ENCODE data around the gene TBC1D9B. TPM values are rescaled to one million over a fixed set of nuclear protein-coding genes. Genes with fewer than 3 reads are reported as not detected.

Gene TBC1D9B
- total and polyA plus RNA-seq, 9 of the 15 experiments (the other 6 are each of a cell fraction or from before 2014, with no cell fraction given) = 2.9 to 59.1 (median 33.5) TPM

DNA sequence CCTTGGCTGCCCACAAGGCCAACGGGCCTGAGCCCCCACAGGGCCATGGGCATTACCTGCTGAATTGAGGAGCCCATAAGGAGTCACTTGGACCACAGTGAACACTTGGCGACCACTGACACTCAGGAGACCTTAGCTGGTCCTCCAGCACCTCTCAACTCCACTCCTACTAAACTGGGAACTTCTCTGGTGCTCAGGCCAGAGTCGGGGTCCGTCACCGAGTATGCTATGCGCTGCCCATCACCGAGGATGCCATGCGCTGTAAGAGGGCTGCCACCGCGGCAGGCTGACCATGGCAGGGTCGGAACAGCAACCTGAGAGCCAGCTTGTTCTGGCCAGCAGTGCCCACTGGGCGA is 87.6 kb downstream of the TBC1D9B start (continued):
- TF ChIP-seq, protein P1, sequence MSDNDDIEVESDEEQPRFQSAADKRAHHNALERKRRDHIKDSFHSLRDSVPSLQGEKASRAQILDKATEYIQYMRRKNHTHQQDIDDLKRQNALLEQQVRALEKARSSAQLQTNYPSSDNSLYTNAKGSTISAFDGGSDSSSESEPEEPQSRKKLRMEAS (CRISPR knock-in tag; IDR thresholded peaks at IDR 0.05) = no peak
- TF ChIP-seq, protein P2, sequence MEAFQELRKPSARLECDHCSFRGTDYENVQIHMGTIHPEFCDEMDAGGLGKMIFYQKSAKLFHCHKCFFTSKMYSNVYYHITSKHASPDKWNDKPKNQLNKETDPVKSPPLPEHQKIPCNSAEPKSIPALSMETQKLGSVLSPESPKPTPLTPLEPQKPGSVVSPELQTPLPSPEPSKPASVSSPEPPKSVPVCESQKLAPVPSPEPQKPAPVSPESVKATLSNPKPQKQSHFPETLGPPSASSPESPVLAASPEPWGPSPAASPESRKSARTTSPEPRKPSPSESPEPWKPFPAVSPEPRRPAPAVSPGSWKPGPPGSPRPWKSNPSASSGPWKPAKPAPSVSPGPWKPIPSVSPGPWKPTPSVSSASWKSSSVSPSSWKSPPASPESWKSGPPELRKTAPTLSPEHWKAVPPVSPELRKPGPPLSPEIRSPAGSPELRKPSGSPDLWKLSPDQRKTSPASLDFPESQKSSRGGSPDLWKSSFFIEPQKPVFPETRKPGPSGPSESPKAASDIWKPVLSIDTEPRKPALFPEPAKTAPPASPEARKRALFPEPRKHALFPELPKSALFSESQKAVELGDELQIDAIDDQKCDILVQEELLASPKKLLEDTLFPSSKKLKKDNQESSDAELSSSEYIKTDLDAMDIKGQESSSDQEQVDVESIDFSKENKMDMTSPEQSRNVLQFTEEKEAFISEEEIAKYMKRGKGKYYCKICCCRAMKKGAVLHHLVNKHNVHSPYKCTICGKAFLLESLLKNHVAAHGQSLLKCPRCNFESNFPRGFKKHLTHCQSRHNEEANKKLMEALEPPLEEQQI (IDR thresholded peaks at IDR 0.05) = no peak
- 0 out of 2 replicates have a peak, but pooled peaks have one; percentile 42 for TF ChIP-seq E2F3 (CRISPR knock-in tag; IDR thresholded peaks at IDR 0.05)
- TF ChIP-seq NR3C1 (CRISPR knock-in tag; IDR thresholded peaks at IDR 0.05) = no peak
- TF ChIP-seq BRCA1 (IDR thresholded peaks at IDR 0.05) = no peak
- TF ChIP-seq BRCA1 (CRISPR knock-in tag; IDR thresholded peaks at IDR 0.05) = no peak
- no peak for TF ChIP-seq NCOR1 (IDR thresholded peaks at IDR 0.05)

DNA sequence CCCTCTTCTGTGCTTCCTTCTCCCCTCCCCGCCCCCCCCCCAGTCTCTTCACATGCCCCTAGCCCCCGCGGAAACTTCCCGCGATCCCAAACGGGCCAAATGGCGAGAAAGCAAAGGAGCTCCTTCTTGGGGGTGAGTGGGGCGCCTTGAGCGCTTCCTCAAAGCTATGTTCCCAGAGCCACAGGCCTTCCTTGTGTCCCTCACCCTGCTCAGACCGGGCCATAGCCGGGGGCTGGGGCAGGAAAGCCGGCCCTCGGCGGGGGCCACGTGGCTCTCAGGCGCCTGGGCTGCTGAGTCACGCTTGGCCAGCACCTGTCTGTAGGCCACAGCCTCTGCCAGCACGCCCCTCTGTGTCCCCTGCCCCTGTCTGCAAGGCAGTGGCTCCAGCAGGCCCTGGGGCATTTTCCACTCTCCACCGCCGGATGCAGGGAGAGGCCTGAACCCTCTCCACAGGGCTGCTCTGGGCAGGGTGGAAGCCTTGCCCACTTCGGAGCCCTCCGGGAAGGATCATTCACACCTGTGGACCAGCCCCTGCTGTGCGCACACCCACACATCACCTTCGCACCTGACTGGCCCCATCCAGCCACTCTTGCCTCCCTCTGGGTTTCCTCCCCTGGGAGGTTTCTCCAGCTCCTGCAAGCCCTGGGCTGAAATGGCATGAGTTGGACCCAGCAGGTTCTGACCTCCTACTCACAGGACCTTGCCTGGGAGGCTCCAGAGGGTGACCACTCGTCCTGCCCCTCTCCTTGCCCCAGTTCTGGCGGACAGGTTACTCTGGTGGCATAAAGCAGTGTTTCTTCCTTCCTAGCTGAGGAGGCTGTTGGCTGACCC is 88.2 kb downstream of the TBC1D9B start:
- peaks cover 37 to 83% of the 10 kb centered on the region in 2 experiments for H3K4me1 ChIP-seq (replicated peaks in 1 of 2; ENCODE audit: control insufficient read depth in 2 of 2, insufficient read depth in 2 of 2, low read length in 2 of 2)
- H3K9me1 ChIP-seq (ENCODE audit: control insufficient read depth, insufficient read depth, low read length) = peaks cover 12% of the 10 kb centered on the region
- POLR2A ChIA-PET = interaction anchor here (0.8 to 3.5 kb wide), 11 partner anchors 7 to 120 kb away, joined by 3 to 30 read pairs (median 5); partner anchors contain the start of genes MAML1 and MGAT4B
- BruUV-seq (replicated peaks) = no TSS peak
- peaks cover 68% of the 10 kb centered on the region for H3K79me2 ChIP-seq (ENCODE audit: control insufficient read depth, insufficient read depth, low read length)
- FAIRE-seq (peak; percentile 54), ATAC-seq (peak; percentile 53), DNase-seq (ENCODE audit: extremely low read depth in 1 of 4, low spot score in 3 of 4) (peak; percentile 57 to 86 (median 68))
- H3K4me3 ChIP-seq = no peak overlapping the region
- H3K4me2 ChIP-seq (ENCODE audit: insufficient read depth, low read length) = peak overlapping the region; percentile 73
- H3K36me3 ChIP-seq (ENCODE audit: control insufficient read depth, insufficient read depth, low read length) = peaks cover 48% of the 10 kb centered on the region; the same call in 2 of the 3 replicates
- peaks cover 30% of the 10 kb centered on the region for H4K20me1 ChIP-seq (replicated peaks; ENCODE audit: control insufficient read depth, insufficient read depth, low read length)
- H3K27me3 ChIP-seq (ENCODE audit: control insufficient read depth in 2 of 2, insufficient read depth in 2 of 2, low read length in 2 of 2) = no peaks in the 10 kb centered on the region
- in situ Hi-C loops (cut with MboI) (no loop called here), intact Hi-C loops (cut with micrococcal nuclease) (loop anchor here (2.0 to 5.0 kb wide), 3 partner anchors 15 to 197 kb away; partner anchors contain the start of genes HNRNPH1 and MRNIP)
- H2AFZ ChIP-seq (ENCODE audit: low read depth, low read length) = peak overlapping the region; percentile 84
- H3K27ac ChIP-seq (ENCODE audit: extremely low read depth, low read depth, low read length) = peak overlapping the region; percentile 98
- no peaks in the 10 kb centered on the region for H3K9me3 ChIP-seq (replicated peaks; ENCODE audit: control insufficient read depth, insufficient read depth, low read depth, low read length)
- CTCF ChIA-PET (ENCODE audit: low intra/inter-chr PET ratio) = no interaction called here
- WGBS (ENCODE audit: insufficient coverage, low coverage, missing lambda C conversion rate) = 19% methylated on average over 21 of the region's 26 CpGs
- peak overlapping the region; percentile 96 to 97 for H3K9ac ChIP-seq (ENCODE audit: insufficient read depth in 1 of 2, low read depth in 2 of 2, low read length in 2 of 2)
- TF ChIP-seq, protein P3, sequence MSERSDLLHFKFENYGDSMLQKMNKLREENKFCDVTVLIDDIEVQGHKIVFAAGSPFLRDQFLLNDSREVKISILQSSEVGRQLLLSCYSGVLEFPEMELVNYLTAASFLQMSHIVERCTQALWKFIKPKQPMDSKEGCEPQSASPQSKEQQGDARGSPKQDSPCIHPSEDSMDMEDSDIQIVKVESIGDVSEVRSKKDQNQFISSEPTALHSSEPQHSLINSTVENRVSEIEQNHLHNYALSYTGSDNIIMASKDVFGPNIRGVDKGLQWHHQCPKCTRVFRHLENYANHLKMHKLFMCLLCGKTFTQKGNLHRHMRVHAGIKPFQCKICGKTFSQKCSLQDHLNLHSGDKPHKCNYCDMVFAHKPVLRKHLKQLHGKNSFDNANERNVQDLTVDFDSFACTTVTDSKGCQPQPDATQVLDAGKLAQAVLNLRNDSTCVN (CRISPR knock-in tag; IDR thresholded peaks at IDR 0.05) = 0 out of 2 replicates have a peak, but pooled peaks have one; percentile 79
- TF ChIP-seq SAFB2 (IDR thresholded peaks at IDR 0.05; ENCODE audit: borderline replicate concordance, low read depth, low read length, severe bottlenecking) (no peak), MEF2D (tag; conservative IDR thresholded peaks at IDR 0.05; ENCODE audit: low read depth) (peak; percentile 53; the same call in 1 of the 2 replicates), ARID1B (IDR thresholded peaks at IDR 0.05) (peak; percentile 3; the same call in 1 of the 2 replicates), ZSCAN32 (CRISPR knock-in tag; IDR thresholded peaks at IDR 0.05) (peak; percentile 52; the same call in 1 of the 2 replicates), ZNF766 (CRISPR knock-in tag; conservative IDR thresholded peaks at IDR 0.05) (peak; percentile 64; the same call in 1 of the 2 replicates)

All from K562 (cell line).